ENCODE measurements around the gene SPEF1. TPM values are rescaled to one million over a fixed set of nuclear protein-coding genes. Genes with fewer than 3 reads are reported as not detected.

The SPEF1 gene
- total and polyA plus RNA-seq, 12 donors = 0.07 to 0.47 (median 0.23) TPM; not detected in 4

GRCh38 chr20:3751675-3752385 lies 29.4 kb downstream of the SPEF1 start:
- peak overlapping the region in 5 of 10 donors; percentile 2 to 56 (median 30) for H3K27ac ChIP-seq
- intact Hi-C loops (cut with DNase I) = loop anchor here in 4 of 10 donors (5.0 to 10.0 kb wide), 2 partner anchors 35 to 77 kb away; no protein-coding TSS in a partner anchor
- H3K9me3 ChIP-seq = no peaks in the 10 kb centered on the region
- TF ChIP-seq, protein P1, sequence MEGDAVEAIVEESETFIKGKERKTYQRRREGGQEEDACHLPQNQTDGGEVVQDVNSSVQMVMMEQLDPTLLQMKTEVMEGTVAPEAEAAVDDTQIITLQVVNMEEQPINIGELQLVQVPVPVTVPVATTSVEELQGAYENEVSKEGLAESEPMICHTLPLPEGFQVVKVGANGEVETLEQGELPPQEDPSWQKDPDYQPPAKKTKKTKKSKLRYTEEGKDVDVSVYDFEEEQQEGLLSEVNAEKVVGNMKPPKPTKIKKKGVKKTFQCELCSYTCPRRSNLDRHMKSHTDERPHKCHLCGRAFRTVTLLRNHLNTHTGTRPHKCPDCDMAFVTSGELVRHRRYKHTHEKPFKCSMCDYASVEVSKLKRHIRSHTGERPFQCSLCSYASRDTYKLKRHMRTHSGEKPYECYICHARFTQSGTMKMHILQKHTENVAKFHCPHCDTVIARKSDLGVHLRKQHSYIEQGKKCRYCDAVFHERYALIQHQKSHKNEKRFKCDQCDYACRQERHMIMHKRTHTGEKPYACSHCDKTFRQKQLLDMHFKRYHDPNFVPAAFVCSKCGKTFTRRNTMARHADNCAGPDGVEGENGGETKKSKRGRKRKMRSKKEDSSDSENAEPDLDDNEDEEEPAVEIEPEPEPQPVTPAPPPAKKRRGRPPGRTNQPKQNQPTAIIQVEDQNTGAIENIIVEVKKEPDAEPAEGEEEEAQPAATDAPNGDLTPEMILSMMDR (IDR thresholded peaks at IDR 0.05) = no peak
- ATAC-seq (peak; percentile 14 to 61 (median 46)), DNase-seq (peak; percentile 74 to 79)
- H3K4me1 ChIP-seq = peaks cover 0 to 55% (median 22%) of the 10 kb centered on the region in 9 donors
- 31 to 49% methylated on average over 79 to 95 of the region's 95 CpGs for WGBS, 2 donors
- peaks cover 0 to 54% (median 3%) of the 10 kb centered on the region in 9 donors for H3K36me3 ChIP-seq
- H3K27me3 ChIP-seq = peaks cover 0 to 21% (median 9%) of the 10 kb centered on the region in 7 donors
- H3K4me3 ChIP-seq = peak overlapping the region in 9 of 10 donors; percentile 16 to 47 (median 38)

GRCh38 chr20:3751305-3751674 lies 30.0 kb downstream of the SPEF1 start:
- H3K27me3 ChIP-seq = peaks cover 0 to 21% (median 9%) of the 10 kb centered on the region in 7 donors
- peaks cover 0 to 50% (median 22%) of the 10 kb centered on the region in 9 donors for H3K4me1 ChIP-seq
- intact Hi-C loops (cut with DNase I) = loop anchor here in 4 of 10 donors (5.0 to 10.0 kb wide), 2 partner anchors 34 to 76 kb away; no protein-coding TSS in a partner anchor
- peaks cover 0 to 59% (median 3%) of the 10 kb centered on the region in 9 donors for H3K36me3 ChIP-seq
- DNase-seq = no peak
- ATAC-seq = no peak
- TF ChIP-seq, protein P1 (IDR thresholded peaks at IDR 0.05) = no peak
- H3K4me3 ChIP-seq = peak overlapping the region in 5 of 10 donors; percentile 34 to 47 (median 45)
- no peaks in the 10 kb centered on the region for H3K9me3 ChIP-seq
- no peak overlapping the region for H3K27ac ChIP-seq
- 48 to 74% methylated on average over 31 of the region's 31 CpGs for WGBS, 2 donors

GRCh38 chr20:3749689-3750531 lies 31.3 kb downstream of the SPEF1 start:
- 42 to 52% methylated on average over 72 of the region's 72 CpGs for WGBS, 2 donors
- intact Hi-C loops (cut with DNase I) = loop anchor here in 4 of 10 donors (5.0 to 10.0 kb wide), 2 partner anchors 33 to 75 kb away; no protein-coding TSS in a partner anchor
- ATAC-seq (peak in 1 of 8 donors; percentile 19), DNase-seq (peak in 1 of 2 donors; percentile 34)
- H3K9me3 ChIP-seq = no peaks in the 10 kb centered on the region
- H3K27me3 ChIP-seq = peaks cover 0 to 23% (median 9%) of the 10 kb centered on the region in 7 donors
- H3K36me3 ChIP-seq = peaks cover 0 to 69% (median 3%) of the 10 kb centered on the region in 9 donors
- TF ChIP-seq, protein P1 (IDR thresholded peaks at IDR 0.05) = peak; percentile 37 to 69 (median 60)
- H3K4me3 ChIP-seq = peak overlapping the region in 5 of 10 donors; percentile 10 to 22 (median 14)
- no peak overlapping the region for H3K27ac ChIP-seq
- peaks cover 0 to 46% (median 22%) of the 10 kb centered on the region in 9 donors for H3K4me1 ChIP-seq

Measured in heart right ventricle (tissue), 16 donors.